HG02623 (cell line): ENCODE measurements around the gene HORMAD1.
"Not testable (repeated sequence)": the region's sequence is repeated elsewhere in the genome, so short reads cannot be mapped to it uniquely, and the experiment has no call there.

Experiments
- ATAC-seq: cut with Tn5 transposase; IDR thresholded peaks from one replicate; pipeline ENCODE4 v1.9.1; 2021; ENCODE audit warnings: moderate library complexity; ENCODE audit not compliant: unreplicated experiment

HORMAD1 gene

GRCh38 chr1:150720703-150721102 is at the start of gene HORMAD1:
HORMAD1 (minus strand) TSS chr1:150720895; CDS start chr1:150719505, 1,390 bp downstream.
- ATAC-seq: no peak

- ATAC-seq: not testable (repeated sequence)
Observed at GRCh38 chr1:150767704-150768103, 47.0 kb upstream of the HORMAD1 start.

- not testable (repeated sequence) for ATAC-seq
Observed at GRCh38 chr1:150765977-150766301, 45.2 kb upstream of the HORMAD1 start.

- peak; percentile 72 for ATAC-seq
Observed at GRCh38 chr1:150765296-150765976, 44.7 kb upstream of the HORMAD1 start, which contains the start of gene CTSS. CTSS (minus strand) TSS chr1:150765778; CDS start chr1:150764763, 1,015 bp downstream.

- no peak for ATAC-seq
Observed at GRCh38 chr1:150764617-150765101, 44.0 kb upstream of the HORMAD1 start.

GRCh38 chr1:150763018-150763417 is 42.3 kb upstream of the HORMAD1 start:
- ATAC-seq: no peak

- ATAC-seq: no peak
Observed at GRCh38 chr1:150762552-150762951, 41.9 kb upstream of the HORMAD1 start.

GRCh38 chr1:150761801-150762200 is 41.1 kb upstream of the HORMAD1 start:
- ATAC-seq: no peak

- ATAC-seq: no peak
Observed at GRCh38 chr1:150760013-150760412, 39.3 kb upstream of the HORMAD1 start.

GRCh38 chr1:150753416-150753815 is 32.7 kb upstream of the HORMAD1 start:
- ATAC-seq: no peak

GRCh38 chr1:150751443-150751842 is 30.7 kb upstream of the HORMAD1 start:
- ATAC-seq: no peak

GRCh38 chr1:150749720-150750311 is 29.1 kb upstream of the HORMAD1 start:
- no peak for ATAC-seq

GRCh38 chr1:150748878-150749719 is 28.4 kb upstream of the HORMAD1 start:
- no peak for ATAC-seq

- ATAC-seq: no peak
Observed at GRCh38 chr1:150730130-150730721, 9.5 kb upstream of the HORMAD1 start.

- no peak for ATAC-seq
Observed at GRCh38 chr1:150724336-150724735, 3.6 kb upstream of the HORMAD1 start.

GRCh38 chr1:150720098-150720497 is 597 bp downstream of the HORMAD1 start:
- ATAC-seq: no peak

- ATAC-seq: no peak
Observed at GRCh38 chr1:150718225-150718891, 2.3 kb downstream of the HORMAD1 start.

- ATAC-seq: not testable (repeated sequence)
Observed at GRCh38 chr1:150709031-150709430, 11.7 kb downstream of the HORMAD1 start.

GRCh38 chr1:150708595-150708994 is 12.1 kb downstream of the HORMAD1 start:
- ATAC-seq: no peak

- no peak for ATAC-seq
Observed at GRCh38 chr1:150706091-150706490, 14.6 kb downstream of the HORMAD1 start.

- ATAC-seq: no peak
Observed at GRCh38 chr1:150703427-150703826, 17.3 kb downstream of the HORMAD1 start.
